ENCODE data around the gene LTBP3. TPM values are rescaled to one million over a fixed set of nuclear protein-coding genes. Genes with fewer than 3 reads are reported as not detected.
A peak's percentile ranks its signal among the peaks of the same experiment; 100 is the strongest.

Gene LTBP3
- total RNA-seq, 1 experiment from 2014 or later: 248 TPM

DNA sequence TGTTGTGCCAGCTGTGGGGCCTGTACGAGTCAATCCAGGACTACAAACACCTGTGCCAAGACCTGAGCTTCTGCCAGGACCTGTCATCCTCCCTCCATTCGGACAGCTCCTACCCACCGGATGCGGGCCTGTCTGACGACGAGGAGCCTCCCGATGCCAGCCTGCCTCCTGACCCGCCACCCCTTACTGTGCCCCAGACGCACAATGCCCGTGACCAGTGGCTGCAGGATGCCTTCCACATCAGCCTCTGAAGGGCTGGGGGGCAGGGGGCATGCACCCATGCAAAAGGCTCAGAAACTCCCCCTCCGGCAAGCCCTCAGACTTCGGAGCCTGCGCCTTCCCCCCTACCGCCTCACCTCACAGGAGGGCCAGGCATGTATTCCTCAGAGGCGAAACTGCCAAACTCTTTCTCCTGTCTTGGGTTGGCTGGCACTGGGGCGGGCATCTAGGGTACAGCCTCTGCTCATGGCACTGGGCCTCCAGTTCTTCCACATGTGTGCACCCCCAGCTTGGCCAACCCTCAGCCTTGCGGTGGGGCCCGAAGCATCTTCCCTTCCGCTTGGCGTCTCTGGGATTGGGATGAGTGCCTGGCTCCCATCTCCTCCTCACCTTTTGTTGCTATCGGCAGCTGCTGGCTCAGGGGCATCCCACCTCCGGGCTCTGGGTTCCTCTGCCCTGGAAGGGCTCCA lies 15.4 kb upstream of the LTBP3 start:
- peak overlapping the region; percentile 97 to 100 for H3K4me3 ChIP-seq (replicated peaks in 1 of 2; ENCODE audit: low read depth in 1 of 2, low read length in 2 of 2)
- ATAC-seq: no peak
- no peak overlapping the region for H2AFZ ChIP-seq (ENCODE audit: low read depth, low read length, poor library complexity, severe bottlenecking)
- no peaks in the 10 kb centered on the region for H3K27me3 ChIP-seq (ENCODE audit: insufficient read depth, low read length)
- H3K36me3 ChIP-seq (ENCODE audit: control insufficient read depth in 1 of 2, insufficient read depth in 2 of 2, low read length in 2 of 2): no peaks in the 10 kb centered on the region; a peak in 1 of 4 replicates
- intact Hi-C loops (cut with micrococcal nuclease): loop anchor here (5.0 kb wide), 1 partner anchor 191 kb away; the partner anchor contains the start of gene SLC25A45
- H3K79me2 ChIP-seq (ENCODE audit: insufficient read depth, low read length): peaks cover 61% of the 10 kb centered on the region
- ChIA-PET POLR2A (interaction anchor here (1.1 to 3.9 kb wide), 3 partner anchors 15 to 66 kb away, joined by 4 to 15 read pairs (median 6); no protein-coding TSS in a partner anchor), RAD21 (ENCODE audit: low non-redundant PET in 1 of 2, low total read pairs in 2 of 2, uncharacterized antibody in 2 of 2, unreplicated experiment in 2 of 2) (interaction anchor here in 1 of 2 experiments (1.5 kb wide), 1 partner anchor 16 kb away, joined by 3 read pairs; no protein-coding TSS in a partner anchor), CTCF (interaction anchor here (1.0 to 4.5 kb wide), 6 partner anchors 13 to 64 kb away, joined by 3 to 89 read pairs (median 6); partner anchors contain the start of genes PCNX3 and SIPA1)
- TF ChIP-seq EGR1 (IDR thresholded peaks at IDR 0.05; ENCODE audit: low read depth) (no peak), ELF1 (IDR thresholded peaks at IDR 0.05; ENCODE audit: borderline replicate concordance, low read depth) (no peak), EZH2phosphoT487 (IDR thresholded peaks at IDR 0.05; ENCODE audit: borderline replicate concordance) (no peak), JUND (IDR thresholded peaks at IDR 0.05) (no peak)
- TF ChIP-seq, protein P1, sequence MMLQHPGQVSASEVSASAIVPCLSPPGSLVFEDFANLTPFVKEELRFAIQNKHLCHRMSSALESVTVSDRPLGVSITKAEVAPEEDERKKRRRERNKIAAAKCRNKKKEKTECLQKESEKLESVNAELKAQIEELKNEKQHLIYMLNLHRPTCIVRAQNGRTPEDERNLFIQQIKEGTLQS (IDR thresholded peaks at IDR 0.05): no peak
- DNase-seq (ENCODE audit: low read depth, low spot score): no peak
- TSS peak; percentile 10 for BruUV-seq (replicated peaks)
- H3K27ac ChIP-seq (ENCODE audit: low read depth, low read length): peak overlapping the region; percentile 94
- H3K4me1 ChIP-seq (ENCODE audit: control insufficient read depth in 1 of 2, insufficient read depth in 2 of 2, low read length in 2 of 2): peaks cover 53 to 75% of the 10 kb centered on the region in 2 experiments
- peak overlapping the region; percentile 98 for H3K9ac ChIP-seq (ENCODE audit: low read length)
- H4K20me1 ChIP-seq (ENCODE audit: insufficient read depth): no peaks in the 10 kb centered on the region
- H3K9me3 ChIP-seq (ENCODE audit: control insufficient read depth in 1 of 2, insufficient read depth in 1 of 2, low read depth in 1 of 2, low read length in 2 of 2): no peaks in the 10 kb centered on the region
- H3K9me2 ChIP-seq (ENCODE audit: insufficient read depth): no peaks in the 10 kb centered on the region
- H3K4me2 ChIP-seq (ENCODE audit: low read length): peak overlapping the region; percentile 78

DNA sequence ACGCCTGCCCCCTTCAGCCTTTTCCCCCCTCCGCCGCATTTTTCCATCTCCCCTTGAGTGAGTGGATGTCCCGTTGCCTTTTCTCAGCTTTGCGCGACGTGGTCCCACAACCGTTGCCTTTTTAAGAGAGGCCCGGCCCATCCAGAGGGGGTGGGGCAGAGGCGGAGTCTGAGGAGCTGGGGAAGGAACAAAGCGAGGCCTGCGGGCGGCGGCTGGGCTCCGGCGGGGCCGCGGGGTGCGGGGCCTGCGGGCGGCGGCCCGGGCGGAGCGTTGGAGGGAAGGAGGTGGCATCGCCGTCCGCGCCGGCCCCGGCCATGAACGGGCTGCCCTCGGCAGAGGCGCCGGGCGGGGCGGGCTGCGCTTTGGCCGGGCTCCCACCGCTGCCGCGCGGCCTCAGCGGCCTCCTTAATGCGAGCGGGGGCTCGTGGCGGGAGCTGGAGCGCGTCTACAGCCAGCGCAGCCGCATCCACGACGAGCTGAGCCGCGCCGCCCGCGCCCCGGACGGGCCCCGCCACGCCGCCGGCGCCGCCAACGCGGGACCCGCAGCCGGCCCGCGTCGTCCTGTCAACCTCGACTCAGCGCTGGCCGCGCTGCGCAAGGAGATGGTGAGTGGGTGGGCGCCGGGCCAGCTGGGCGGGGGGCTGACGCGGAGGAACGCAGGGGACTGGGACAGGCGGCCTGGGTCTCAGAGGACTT lies 14.3 kb upstream of the LTBP3 start, which contains the start of gene FAM89B:
FAM89B (plus strand) TSS at position 183 of the 696 bp plus-strand sequence; CDS start at position 315, 132 bp downstream.
- peak within 1 kb of the TSS; percentile 98 for H3K9ac ChIP-seq (ENCODE audit: low read length)
- peak within 1 kb of the TSS; percentile 78 for H3K4me2 ChIP-seq (ENCODE audit: low read length)
- H3K4me1 ChIP-seq (ENCODE audit: control insufficient read depth in 1 of 2, insufficient read depth in 2 of 2, low read length in 2 of 2): peaks cover 48 to 70% of the 10 kb centered on the region in 2 experiments
- no peak for DNase-seq (ENCODE audit: low read depth, low spot score)
- CTCF ChIA-PET: interaction anchor here (1.0 to 4.5 kb wide), 8 partner anchors 12 to 65 kb away, joined by 3 to 89 read pairs (median 6); partner anchors contain the start of genes PCNX3 and SIPA1
- H3K27me3 ChIP-seq (ENCODE audit: insufficient read depth, low read length): no peaks in the 10 kb centered on the region
- no peaks in the 10 kb centered on the region for H3K9me3 ChIP-seq (ENCODE audit: control insufficient read depth in 1 of 2, insufficient read depth in 1 of 2, low read depth in 1 of 2, low read length in 2 of 2)
- no peaks in the 10 kb centered on the region for H3K9me2 ChIP-seq (ENCODE audit: insufficient read depth)
- intact Hi-C loops (cut with micrococcal nuclease): loop anchor here (5.0 kb wide), 1 partner anchor 190 kb away; the partner anchor contains the start of gene SLC25A45
- no peaks in the 10 kb centered on the region for H4K20me1 ChIP-seq (ENCODE audit: insufficient read depth)
- no peaks in the 10 kb centered on the region; a peak in 1 of 4 replicates for H3K36me3 ChIP-seq (ENCODE audit: control insufficient read depth in 1 of 2, insufficient read depth in 2 of 2, low read length in 2 of 2)
- BruUV-seq (replicated peaks): no TSS peak
- peak within 1 kb of the TSS; percentile 94 for H3K27ac ChIP-seq (ENCODE audit: low read depth, low read length)
- RAD21 ChIA-PET (ENCODE audit: low non-redundant PET in 1 of 2, low total read pairs in 2 of 2, uncharacterized antibody in 2 of 2, unreplicated experiment in 2 of 2): interaction anchor here (0.6 to 3.3 kb wide), 5 partner anchors 13 to 36 kb away, joined by 3 to 32 read pairs (median 4); no protein-coding TSS in a partner anchor
- H2AFZ ChIP-seq (ENCODE audit: low read depth, low read length, poor library complexity, severe bottlenecking): no peak within 1 kb of the TSS
- peak within 1 kb of the TSS; percentile 97 to 100 for H3K4me3 ChIP-seq (replicated peaks in 1 of 2; ENCODE audit: low read depth in 1 of 2, low read length in 2 of 2)
- POLR2A ChIA-PET: interaction anchor here (0.6 to 3.9 kb wide), 8 partner anchors 13 to 318 kb away, joined by 3 to 15 read pairs (median 4); partner anchors contain the start of gene MALAT1
- H3K79me2 ChIP-seq (ENCODE audit: insufficient read depth, low read length): peaks cover 68% of the 10 kb centered on the region
- peak; percentile 33 for ATAC-seq
- TF ChIP-seq SIN3A (IDR thresholded peaks at IDR 0.05; ENCODE audit: low read depth) (no peak), CEBPB (IDR thresholded peaks at IDR 0.05; ENCODE audit: low read depth) (no peak), FOSL1 (IDR thresholded peaks at IDR 0.05; ENCODE audit: low read depth) (no peak), TCF7L2 (IDR thresholded peaks at IDR 0.05; ENCODE audit: borderline replicate concordance, extremely low read depth, insufficient read depth, insufficient read length) (peak; percentile 63), EZH2 (IDR thresholded peaks at IDR 0.05) (no peak), CBX3 (IDR thresholded peaks at IDR 0.05; ENCODE audit: low read depth) (no peak), RAD21 (IDR thresholded peaks at IDR 0.05; ENCODE audit: low read depth) (no peak), JUND (IDR thresholded peaks at IDR 0.05) (no peak), EZH2phosphoT487 (IDR thresholded peaks at IDR 0.05; ENCODE audit: borderline replicate concordance) (no peak), SP1 (IDR thresholded peaks at IDR 0.05; ENCODE audit: low read depth) (no peak), YY1 (IDR thresholded peaks at IDR 0.05; ENCODE audit: extremely low read depth, insufficient replicate concordance, low read depth, low read length) (peak; percentile 22)
- TF ChIP-seq, protein P1 (IDR thresholded peaks at IDR 0.05): no peak
- TF ChIP-seq, protein P2, sequence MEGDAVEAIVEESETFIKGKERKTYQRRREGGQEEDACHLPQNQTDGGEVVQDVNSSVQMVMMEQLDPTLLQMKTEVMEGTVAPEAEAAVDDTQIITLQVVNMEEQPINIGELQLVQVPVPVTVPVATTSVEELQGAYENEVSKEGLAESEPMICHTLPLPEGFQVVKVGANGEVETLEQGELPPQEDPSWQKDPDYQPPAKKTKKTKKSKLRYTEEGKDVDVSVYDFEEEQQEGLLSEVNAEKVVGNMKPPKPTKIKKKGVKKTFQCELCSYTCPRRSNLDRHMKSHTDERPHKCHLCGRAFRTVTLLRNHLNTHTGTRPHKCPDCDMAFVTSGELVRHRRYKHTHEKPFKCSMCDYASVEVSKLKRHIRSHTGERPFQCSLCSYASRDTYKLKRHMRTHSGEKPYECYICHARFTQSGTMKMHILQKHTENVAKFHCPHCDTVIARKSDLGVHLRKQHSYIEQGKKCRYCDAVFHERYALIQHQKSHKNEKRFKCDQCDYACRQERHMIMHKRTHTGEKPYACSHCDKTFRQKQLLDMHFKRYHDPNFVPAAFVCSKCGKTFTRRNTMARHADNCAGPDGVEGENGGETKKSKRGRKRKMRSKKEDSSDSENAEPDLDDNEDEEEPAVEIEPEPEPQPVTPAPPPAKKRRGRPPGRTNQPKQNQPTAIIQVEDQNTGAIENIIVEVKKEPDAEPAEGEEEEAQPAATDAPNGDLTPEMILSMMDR (IDR thresholded peaks at IDR 0.05 in 2 of 3, conservative IDR thresholded peaks at IDR 0.05 in 1 of 3; ENCODE audit: borderline replicate concordance in 1 of 3, insufficient read depth in 1 of 3, low read depth in 2 of 3, low read length in 2 of 3): no peak

Data from HCT116 (cell line).